ENCODE data around the gene GALNTL6.

- TF ChIP-seq ZNF274 (IDR thresholded peaks at IDR 0.05; ENCODE audit: low read depth, low read length) (no peak), SUZ12 (IDR thresholded peaks at IDR 0.05; ENCODE audit: extremely low read depth, insufficient read depth, insufficient read length) (no peak)
These were observed 1172.9 kb downstream of the GALNTL6 start for GRCh38 chr4:172986114-172986513.
